Astrocyte (in vitro differentiated cells and primary cell): ENCODE data around the gene DNAJA4. TPM values are rescaled to one million over a fixed set of nuclear protein-coding genes. Genes with fewer than 3 reads are reported as not detected.

Source experiments
- DNase-seq: peaks from one replicate; pipeline ENCODE4 v3.0.0-alpha.2; 2010; ENCODE audit warnings: low read depth
- FAIRE-seq: peaks from 2 replicates; lab custom pipeline; 2011; peaks lifted over from hg19 to GRCh38; lab: Jason Lieb, UNC
- H2AFZ ChIP-seq: 2 replicates; pipeline ENCODE4 v1.6.0; 2012; ENCODE audit warnings: low read depth, low read length, inconsistent platforms
- H3K27ac ChIP-seq: 2 replicates; pipeline ENCODE4 v1.5.1; 2011; ENCODE audit warnings: low read depth, low read length, inconsistent platforms
- H3K27me3 ChIP-seq: 2 replicates; pipeline ENCODE4 v1.6.0; 2011; ENCODE audit warnings: low read length, inconsistent platforms; ENCODE audit not compliant: insufficient read depth
- H3K36me3 ChIP-seq: 2 replicates; pipeline ENCODE4 v1.5.1; 2011; ENCODE audit warnings: low read length, inconsistent platforms; ENCODE audit not compliant: insufficient read depth
- H3K4me1 ChIP-seq: 2 replicates; pipeline ENCODE4 v1.5.1; 2011; ENCODE audit warnings: low read length, inconsistent platforms; ENCODE audit not compliant: insufficient read depth
- H3K4me2 ChIP-seq: 2 replicates; pipeline ENCODE4 v1.6.0; 2012; ENCODE audit warnings: low read length, inconsistent platforms
- H3K4me3 ChIP-seq: 2 replicates; pipeline ENCODE4 v1.5.1; 2011; ENCODE audit warnings: low read depth, mild to moderate bottlenecking, low read length, inconsistent platforms; ENCODE audit not compliant: insufficient read depth
- H3K79me2 ChIP-seq: 2 replicates; pipeline ENCODE4 v1.6.0; 2012; ENCODE audit warnings: mild to moderate bottlenecking, low read length, inconsistent platforms; ENCODE audit not compliant: insufficient read depth
- H3K9ac ChIP-seq: 2 replicates; pipeline ENCODE4 v1.6.0; 2012; ENCODE audit warnings: mild to moderate bottlenecking, low read length, inconsistent platforms
- H3K9me3 ChIP-seq: 2 replicates; pipeline ENCODE4 v1.5.1; 2012; ENCODE audit warnings: low read depth, mild to moderate bottlenecking, low read length, inconsistent platforms; ENCODE audit not compliant: insufficient read depth
- H4K20me1 ChIP-seq: 2 replicates; pipeline ENCODE4 v1.6.0; 2012; ENCODE audit warnings: low read length, inconsistent platforms; ENCODE audit not compliant: insufficient read depth
- H3K27ac Mint-ChIP-seq: one replicate; pipeline ENCODE4 v1.8.0; 2021; ENCODE audit warnings: mild to moderate bottlenecking, mixed read lengths; ENCODE audit not compliant: unreplicated experiment
- H3K27me3 Mint-ChIP-seq: one replicate; pipeline ENCODE4 v1.8.0; 2021; ENCODE audit warnings: low read depth, mixed read lengths; ENCODE audit not compliant: unreplicated experiment
- H3K36me3 Mint-ChIP-seq: one replicate; pipeline ENCODE4 v1.8.0; 2021; ENCODE audit warnings: low read depth, mixed read lengths; ENCODE audit not compliant: unreplicated experiment
- H3K4me1 Mint-ChIP-seq: one replicate; pipeline ENCODE4 v1.8.0; 2021; ENCODE audit warnings: low read depth, mixed read lengths; ENCODE audit not compliant: unreplicated experiment
- H3K4me3 Mint-ChIP-seq: one replicate; pipeline ENCODE4 v1.8.0; 2021; ENCODE audit warnings: mild to moderate bottlenecking, moderate library complexity, mixed read lengths; ENCODE audit not compliant: unreplicated experiment
- H3K9me3 Mint-ChIP-seq: one replicate; pipeline ENCODE4 v1.8.0; 2021; ENCODE audit warnings: mild to moderate bottlenecking, mixed read lengths; ENCODE audit not compliant: unreplicated experiment
- EZH2 ChIP-seq: IDR thresholded peaks from 2 replicates; pipeline ENCODE4 v1.6.1; 2012; ENCODE audit warnings: mild to moderate bottlenecking, low read length, inconsistent platforms; ENCODE audit not compliant: insufficient read depth
- total RNA-seq: library from RNA; stranded (reverse); gene quantifications from 2 replicates; pipeline ENCODE4 v1.2.1, GENCODE V29; 2021
- TF ChIP-seq, protein P1 (sequence below): IDR thresholded peaks from 2 replicates; pipeline ENCODE4 v1.5.1; 2011; ENCODE audit warnings: low read depth, mild to moderate bottlenecking, inconsistent platforms, low read length, moderate library complexity; ENCODE audit not compliant: insufficient read depth

Gene DNAJA4
- total RNA-seq, 1 donor from 2014 or later, result 0.14 TPM

DNA sequence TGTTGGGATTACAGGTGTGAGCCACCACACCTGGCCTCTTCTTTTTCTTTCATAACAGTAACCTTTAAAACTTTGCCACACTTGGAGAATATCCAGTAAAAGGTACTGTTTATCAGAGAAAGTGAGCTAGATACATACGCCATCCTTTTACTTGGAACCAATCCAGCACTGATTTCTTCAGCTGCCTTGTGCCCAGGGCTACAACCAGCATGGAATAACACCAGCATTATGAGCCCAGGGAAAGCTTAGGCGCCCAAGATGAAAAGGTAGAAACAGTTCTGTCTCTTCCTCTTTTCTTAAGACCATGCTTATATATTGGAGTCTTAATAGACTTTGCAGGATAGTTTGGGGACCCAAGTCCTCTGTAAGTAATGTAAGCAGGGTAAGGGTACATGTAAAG is 26.7 kb downstream of the DNAJA4 start:
- H3K27ac ChIP-seq, result no peak overlapping the region
- no peak for TF ChIP-seq EZH2
- TF ChIP-seq, protein P1, sequence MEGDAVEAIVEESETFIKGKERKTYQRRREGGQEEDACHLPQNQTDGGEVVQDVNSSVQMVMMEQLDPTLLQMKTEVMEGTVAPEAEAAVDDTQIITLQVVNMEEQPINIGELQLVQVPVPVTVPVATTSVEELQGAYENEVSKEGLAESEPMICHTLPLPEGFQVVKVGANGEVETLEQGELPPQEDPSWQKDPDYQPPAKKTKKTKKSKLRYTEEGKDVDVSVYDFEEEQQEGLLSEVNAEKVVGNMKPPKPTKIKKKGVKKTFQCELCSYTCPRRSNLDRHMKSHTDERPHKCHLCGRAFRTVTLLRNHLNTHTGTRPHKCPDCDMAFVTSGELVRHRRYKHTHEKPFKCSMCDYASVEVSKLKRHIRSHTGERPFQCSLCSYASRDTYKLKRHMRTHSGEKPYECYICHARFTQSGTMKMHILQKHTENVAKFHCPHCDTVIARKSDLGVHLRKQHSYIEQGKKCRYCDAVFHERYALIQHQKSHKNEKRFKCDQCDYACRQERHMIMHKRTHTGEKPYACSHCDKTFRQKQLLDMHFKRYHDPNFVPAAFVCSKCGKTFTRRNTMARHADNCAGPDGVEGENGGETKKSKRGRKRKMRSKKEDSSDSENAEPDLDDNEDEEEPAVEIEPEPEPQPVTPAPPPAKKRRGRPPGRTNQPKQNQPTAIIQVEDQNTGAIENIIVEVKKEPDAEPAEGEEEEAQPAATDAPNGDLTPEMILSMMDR, result no peak
- FAIRE-seq (no peak), DNase-seq (no peak)
- H3K27me3 ChIP-seq, result no peaks in the 10 kb centered on the region
- no peaks in the 10 kb centered on the region for H3K4me1 Mint-ChIP-seq
- H4K20me1 ChIP-seq, result peaks cover 23% of the 10 kb centered on the region
- no peaks in the 10 kb centered on the region for H3K27me3 Mint-ChIP-seq
- H3K79me2 ChIP-seq, result peaks cover 10% of the 10 kb centered on the region
- no peak overlapping the region for H3K4me2 ChIP-seq
- H3K27ac Mint-ChIP-seq, result no peak overlapping the region
- H3K9me3 Mint-ChIP-seq, result peaks cover 3% of the 10 kb centered on the region
- H3K4me3 ChIP-seq, result no peak overlapping the region
- no peak overlapping the region for H2AFZ ChIP-seq
- H3K9ac ChIP-seq, result no peak overlapping the region
- no peaks in the 10 kb centered on the region for H3K4me1 ChIP-seq
- H3K4me3 Mint-ChIP-seq, result no peak overlapping the region
- H3K36me3 Mint-ChIP-seq, result peaks cover 22% of the 10 kb centered on the region
- H3K36me3 ChIP-seq, result peaks cover 45% of the 10 kb centered on the region
- no peaks in the 10 kb centered on the region for H3K9me3 ChIP-seq

DNA sequence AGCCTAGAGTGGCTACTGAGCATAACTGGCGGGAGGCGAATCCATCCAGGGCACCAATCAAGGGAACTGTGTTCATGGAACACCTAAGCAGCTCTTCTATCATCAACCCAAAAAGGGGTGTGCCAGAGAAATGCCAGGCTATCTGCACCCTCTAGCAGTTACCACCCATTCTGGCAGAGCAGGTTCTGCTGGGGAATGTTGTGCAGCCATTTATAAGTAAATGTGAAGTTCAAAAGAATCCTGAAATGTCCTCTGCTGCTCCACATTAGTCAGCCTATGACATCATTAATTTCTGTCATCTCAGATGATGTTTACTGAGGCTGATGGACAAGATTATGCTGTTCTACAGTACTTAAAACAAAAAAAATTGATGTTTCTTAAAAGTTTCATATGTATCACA is 27.3 kb downstream of the DNAJA4 start:
- DNase-seq (no peak), FAIRE-seq (no peak)
- H4K20me1 ChIP-seq, result peaks cover 17% of the 10 kb centered on the region
- peaks cover 42% of the 10 kb centered on the region for H3K36me3 ChIP-seq
- no peak overlapping the region for H3K4me3 ChIP-seq
- no peak overlapping the region for H3K9ac ChIP-seq
- no peak overlapping the region for H2AFZ ChIP-seq
- peaks cover 17% of the 10 kb centered on the region for H3K36me3 Mint-ChIP-seq
- no peaks in the 10 kb centered on the region for H3K27me3 Mint-ChIP-seq
- peaks cover 3% of the 10 kb centered on the region for H3K9me3 Mint-ChIP-seq
- peaks cover 14% of the 10 kb centered on the region for H3K79me2 ChIP-seq
- no peaks in the 10 kb centered on the region for H3K27me3 ChIP-seq
- H3K9me3 ChIP-seq, result no peaks in the 10 kb centered on the region
- no peak overlapping the region for H3K4me2 ChIP-seq
- H3K27ac Mint-ChIP-seq, result no peak overlapping the region
- no peak overlapping the region for H3K4me3 Mint-ChIP-seq
- H3K4me1 Mint-ChIP-seq, result no peaks in the 10 kb centered on the region
- no peaks in the 10 kb centered on the region for H3K4me1 ChIP-seq
- TF ChIP-seq EZH2, result no peak
- TF ChIP-seq, protein P1, result no peak
- no peak overlapping the region for H3K27ac ChIP-seq

DNA sequence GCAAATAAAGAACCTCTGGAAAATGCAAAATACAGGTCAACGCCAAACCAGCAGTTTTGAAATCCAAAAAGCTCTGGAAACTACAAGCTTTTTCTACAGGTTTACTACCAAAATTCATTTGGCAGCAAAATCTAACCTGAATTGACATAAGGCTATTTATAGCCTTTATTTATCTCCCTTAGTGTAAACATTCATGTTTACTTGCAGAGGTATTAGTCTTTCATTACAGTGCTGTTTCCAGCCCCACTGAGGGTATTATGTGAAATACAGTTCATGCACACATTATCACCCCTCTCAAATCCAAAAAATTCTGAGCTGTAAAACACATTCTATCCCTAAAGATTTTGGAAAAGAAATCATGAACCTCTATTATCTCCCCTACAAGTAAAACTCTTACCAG is 27.9 kb downstream of the DNAJA4 start:
- H3K4me3 Mint-ChIP-seq, result no peak overlapping the region
- H3K27ac Mint-ChIP-seq, result no peak overlapping the region

More for the DNA sequence above, 27.9 kb downstream of the DNAJA4 start:
- H3K27me3 Mint-ChIP-seq, result no peaks in the 10 kb centered on the region
- FAIRE-seq (no peak), DNase-seq (no peak)
- Histone ChIP-seq H4K20me1 (peaks cover 21% of the 10 kb centered on the region), H3K4me2 (no peak overlapping the region), H3K9me3 (no peaks in the 10 kb centered on the region), H3K4me3 (no peak overlapping the region), H3K79me2 (peaks cover 19% of the 10 kb centered on the region), H3K27me3 (no peaks in the 10 kb centered on the region), H3K4me1 (no peaks in the 10 kb centered on the region), H3K9ac (no peak overlapping the region), H2AFZ (no peak overlapping the region), H3K27ac (no peak overlapping the region), H3K36me3 (peaks cover 38% of the 10 kb centered on the region)
- no peaks in the 10 kb centered on the region for H3K4me1 Mint-ChIP-seq
- H3K36me3 Mint-ChIP-seq, result peaks cover 16% of the 10 kb centered on the region
- TF ChIP-seq, protein P1, result no peak
- no peak for TF ChIP-seq EZH2
- peaks cover 3% of the 10 kb centered on the region for H3K9me3 Mint-ChIP-seq
